HCT116 (cell line): ENCODE results near the gene NFKB1. TPM values are rescaled to one million over a fixed set of nuclear protein-coding genes. Genes with fewer than 3 reads are reported as not detected.

Source experiments
- ATAC-seq: fragments of 200-7000 bp; cut with Tn5 transposase; 2 replicates; pipeline ENCODE4 v1.9.1; 2020; ENCODE audit warnings: mild to moderate bottlenecking, moderate library complexity
- BruUV-seq: library from RNA; stranded (reverse); fragments of 400-500 nt; replicated peaks from 2 replicates; lab custom pipeline; 2021; lab: Mats Ljungman, UMichigan
- CTCF ChIA-PET: fragments of 300-600 bp; sonication (Branson Sonifier 250); formaldehyde crosslinking; loops from one replicate; lab custom pipeline; 2021; ENCODE audit warnings: antibody characterized with exemption; lab: Charles Lee
- POLR2A ChIA-PET: fragments of 300-600, 350-600 bp; sonication (Branson Sonifier 250); formaldehyde crosslinking; loops from one replicate; lab custom pipeline; 2021; ENCODE audit warnings: antibody characterized with exemption; lab: Charles Lee
- RAD21 ChIA-PET, 2 experiments: fragments of 300-600 bp; sonication (Branson Sonifier 250); formaldehyde crosslinking; loops; one replicate each; lab custom pipeline; 2023; ENCODE audit warnings: low total read pairs in 2 of 2; ENCODE audit not compliant: uncharacterized antibody in 2 of 2, unreplicated experiment in 2 of 2, low non-redundant PET in 1 of 2; lab: Charles Lee
- DNase-seq: peaks from one replicate; pipeline ENCODE4 v3.0.0-alpha.2; 2010; ENCODE audit warnings: low read depth, low spot score
- H2AFZ ChIP-seq: fragments of 200-600 bp; shearing (Covaris generic), sonication (generic); 2 replicates; pipeline ENCODE4 v1.6.1; 2017; ENCODE audit warnings: low read depth, mixed run types, mixed read lengths, antibody characterized with exemption, low read length; ENCODE audit not compliant: poor library complexity, severe bottlenecking
- H3K27ac ChIP-seq: 2 replicates; pipeline ENCODE4 v1.5.1; 2012; ENCODE audit warnings: low read depth, low read length
- H3K27me3 ChIP-seq: fragments of 200-600 bp; sonication (generic); 2 replicates; pipeline ENCODE4 v1.6.1; 2016; ENCODE audit warnings: mixed run types, low read length, mixed read lengths; ENCODE audit not compliant: insufficient read depth
- H3K36me3 ChIP-seq, 2 experiments: fragments of 200-500 bp in 1 of 2; fragments of 200-600 bp in 1 of 2; sonication (Bioruptor generic) in 1 of 2; sonication (generic) in 1 of 2; 2 replicates each; pipeline versions ENCODE4 v1.5.1 to v1.6.1; 2014 to 2016; ENCODE audit warnings: low read length in 2 of 2, inconsistent platforms in 1 of 2, mixed read lengths in 1 of 2, mixed run types in 1 of 2; ENCODE audit not compliant: insufficient read depth in 2 of 2, control insufficient read depth in 1 of 2
- H3K4me1 ChIP-seq, 2 experiments: fragments of 200-600 bp in 1 of 2; sonication (generic) in 1 of 2; 2 replicates each; pipeline versions ENCODE4 v1.5.1 to v1.6.1; 2012 to 2017; ENCODE audit warnings: low read length in 2 of 2, inconsistent platforms in 1 of 2, mild to moderate bottlenecking in 1 of 2, mixed read lengths in 1 of 2, mixed run types in 1 of 2, moderate library complexity in 1 of 2; ENCODE audit not compliant: insufficient read depth in 2 of 2, control insufficient read depth in 1 of 2
- H3K4me2 ChIP-seq: fragments of 200-600 bp; sonication (generic); 2 replicates; pipeline ENCODE4 v1.6.1; 2017; ENCODE audit warnings: mixed run types, low read length, mixed read lengths
- H3K4me3 ChIP-seq, 2 experiments: fragments of 200-600 bp in 1 of 2; sonication (generic) in 1 of 2; replicated peaks in 1 of 2; 2 replicates each; pipeline ENCODE4 v1.5.1; 2011 to 2016; ENCODE audit warnings: low read length in 2 of 2, control low read depth in 1 of 2, low read depth in 1 of 2, mild to moderate bottlenecking in 1 of 2, mixed read lengths in 1 of 2, mixed run types in 1 of 2
- H3K79me2 ChIP-seq: fragments of 200-600 bp; sonication (generic); 2 replicates; pipeline ENCODE4 v1.6.1; 2017; ENCODE audit warnings: mild to moderate bottlenecking, mixed run types, low read length, moderate library complexity, mixed read lengths; ENCODE audit not compliant: insufficient read depth
- H3K9ac ChIP-seq: fragments of 200-600 bp; sonication (generic); 2 replicates; pipeline ENCODE4 v1.6.1; 2016; ENCODE audit warnings: low read length, mixed read lengths
- H3K9me2 ChIP-seq: fragments of 200-600 bp; sonication (generic), shearing (Covaris generic); 2 replicates; pipeline ENCODE4 v1.6.1; 2017; ENCODE audit warnings: mixed run types, mild to moderate bottlenecking, moderate library complexity; ENCODE audit not compliant: insufficient read depth
- H3K9me3 ChIP-seq, 2 experiments: fragments of 200-500 bp in 1 of 2; fragments of 200-600 bp in 1 of 2; sonication (Bioruptor generic) in 1 of 2; sonication (generic) in 1 of 2; 2 replicates each; pipeline ENCODE4 v1.6.1; 2014 to 2017; ENCODE audit warnings: low read length in 2 of 2, mixed read lengths in 2 of 2, inconsistent platforms in 1 of 2, low read depth in 1 of 2, mild to moderate bottlenecking in 1 of 2, mixed run types in 1 of 2, moderate library complexity in 1 of 2; ENCODE audit not compliant: control insufficient read depth in 1 of 2, insufficient read depth in 1 of 2
- H4K20me1 ChIP-seq: fragments of 200-600 bp; sonication (generic), shearing (Covaris generic); 2 replicates; pipeline ENCODE4 v1.6.1; 2017; ENCODE audit warnings: mixed run types, mild to moderate bottlenecking, moderate library complexity; ENCODE audit not compliant: insufficient read depth
- CBX3 ChIP-seq: IDR thresholded peaks from 2 replicates; pipeline ENCODE4 v1.6.1; 2012; ENCODE audit warnings: low read depth
- CEBPB ChIP-seq: IDR thresholded peaks from 2 replicates; pipeline ENCODE4 v1.6.1; 2012; ENCODE audit warnings: low read depth
- CTCF ChIP-seq, 3 experiments: fragments of 200-600 bp in 1 of 3; sonication (generic) in 1 of 3; IDR thresholded peaks in 2 of 3; conservative IDR thresholded peaks in 1 of 3; 2 replicates each; pipeline ENCODE4 v1.5.1; 2012 to 2017; ENCODE audit warnings: low read depth in 2 of 3, low read length in 2 of 3, antibody characterized with exemption in 1 of 3, borderline replicate concordance in 1 of 3, control low read depth in 1 of 3, mild to moderate bottlenecking in 1 of 3, mixed read lengths in 1 of 3, mixed run types in 1 of 3, moderate library complexity in 1 of 3; ENCODE audit not compliant: insufficient read depth in 1 of 3
- EZH2phosphoT487 ChIP-seq: fragments of 200-600 bp; IDR thresholded peaks from 2 replicates; pipeline ENCODE4 v1.6.1; 2018; ENCODE audit warnings: antibody characterized with exemption, borderline replicate concordance
- FOSL1 ChIP-seq: IDR thresholded peaks from 2 replicates; pipeline ENCODE4 v1.6.1; 2012; ENCODE audit warnings: low read depth
- JUND ChIP-seq: IDR thresholded peaks from 2 replicates; pipeline ENCODE4 v1.6.1; 2012
- MAX ChIP-seq: IDR thresholded peaks from 2 replicates; pipeline ENCODE4 v1.6.1; 2012
- POLR2A ChIP-seq: IDR thresholded peaks from 2 replicates; pipeline ENCODE4 v1.7.0; 2011; ENCODE audit warnings: borderline replicate concordance; ENCODE audit not compliant: insufficient read depth, insufficient read length; ENCODE audit errors: extremely low read depth
- POLR2AphosphoS5 ChIP-seq: IDR thresholded peaks from 2 replicates; pipeline ENCODE4 v1.6.1; 2011; ENCODE audit warnings: mild to moderate bottlenecking, low read depth, low read length, moderate library complexity
- RAD21 ChIP-seq: IDR thresholded peaks from 2 replicates; pipeline ENCODE4 v1.6.1; 2012; ENCODE audit warnings: low read depth, mild to moderate bottlenecking
- SRF ChIP-seq: IDR thresholded peaks from 2 replicates; pipeline ENCODE4 v1.6.1; 2012; ENCODE audit warnings: low read depth
- TCF7L2 ChIP-seq: IDR thresholded peaks from 2 replicates; pipeline ENCODE4 v1.7.0; 2011; ENCODE audit warnings: borderline replicate concordance, inconsistent platforms; ENCODE audit not compliant: insufficient read depth, insufficient read length; ENCODE audit errors: extremely low read depth
- ZBTB33 ChIP-seq: IDR thresholded peaks from 2 replicates; pipeline ENCODE4 v1.6.1; 2011; ENCODE audit warnings: mild to moderate bottlenecking, low read length, moderate library complexity; ENCODE audit not compliant: insufficient replicate concordance; ENCODE audit errors: extremely low read depth
- intact Hi-C: fragments of 100-400 bp; cut with micrococcal nuclease; formaldehyde crosslinking; loops from 2 replicates; pipeline ENCODE4 v1.10.0; 2022
- total RNA-seq: library from RNA; stranded (reverse); gene quantifications from one replicate; pipeline ENCODE4 v1.2.1, GENCODE V29; 2021; ENCODE audit not compliant: unreplicated experiment

NFKB1 gene
- total RNA-seq, 1 experiment from 2014 or later, result 29.4 TPM

- H3K9ac ChIP-seq, result no peak overlapping the region
- DNase-seq (peak; percentile 28), ATAC-seq (peak; percentile 31)
- no peaks in the 10 kb centered on the region for H3K9me3 ChIP-seq
- no peak overlapping the region for H3K4me2 ChIP-seq
- H3K27me3 ChIP-seq, result no peaks in the 10 kb centered on the region
- no peak overlapping the region for H3K4me3 ChIP-seq
- H3K4me1 ChIP-seq, result peaks cover 17 to 42% of the 10 kb centered on the region in 2 experiments
- no peaks in the 10 kb centered on the region for H3K36me3 ChIP-seq
- intact Hi-C loops, result loop anchor here (5.0 to 10.0 kb wide), 3 partner anchors 176 to 1311 kb away; no protein-coding TSS in a partner anchor
- RAD21 ChIA-PET, result interaction anchor here in 1 of 2 experiments (1.0 to 1.1 kb wide), 2 partner anchors 204 to 385 kb away, joined by 3 read pairs; partner anchors contain the start of gene UBE2D3
- no peaks in the 10 kb centered on the region for H4K20me1 ChIP-seq
- TF ChIP-seq RAD21 (peak; percentile 84), CTCF (IDR thresholded peaks at IDR 0.05 in 2 of 3, conservative IDR thresholded peaks at IDR 0.05 in 1 of 3; ENCODE audit: borderline replicate concordance in 1 of 3, insufficient read depth in 1 of 3, low read depth in 2 of 3, low read length in 2 of 3) (peak; percentile 49 to 52 (median 49); a peak in 5 of 6 replicates), SRF (no peak)
- no peaks in the 10 kb centered on the region for H3K79me2 ChIP-seq
- POLR2A ChIA-PET, result no interaction called here
- BruUV-seq, result no TSS peak
- no peak overlapping the region for H3K27ac ChIP-seq
- peak overlapping the region; percentile 13 for H2AFZ ChIP-seq
- CTCF ChIA-PET, result interaction anchor here (1.8 to 2.1 kb wide), 2 partner anchors 384 to 386 kb away, joined by 9 to 12 read pairs; no protein-coding TSS in a partner anchor
- no peaks in the 10 kb centered on the region for H3K9me2 ChIP-seq
Observed at GRCh38 chr4:102623622-102624021, 122.5 kb downstream of the NFKB1 start.

DNA sequence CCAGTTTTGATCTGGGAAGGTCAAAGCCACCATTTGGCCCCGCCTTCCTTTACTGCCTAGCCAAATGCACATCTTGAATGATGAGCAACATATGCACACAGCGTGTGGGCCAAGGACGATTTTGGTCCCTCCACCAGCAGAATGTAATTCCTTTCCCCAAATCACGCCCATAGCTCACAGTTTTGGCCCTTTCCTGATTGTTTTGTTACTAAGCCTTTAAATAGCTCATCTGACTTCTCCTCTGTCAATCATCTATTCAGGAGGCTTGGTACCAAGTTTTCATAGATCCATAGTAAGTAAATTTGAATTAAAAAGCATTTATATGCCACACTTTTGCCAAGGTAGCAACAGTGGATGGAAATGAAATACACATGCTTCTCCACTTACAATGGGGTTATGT lies 123.3 kb downstream of the NFKB1 start:
- Histone ChIP-seq H2AFZ (no peak overlapping the region), H3K9ac (no peak overlapping the region), H3K9me2 (no peaks in the 10 kb centered on the region), H3K27ac (no peak overlapping the region), H3K9me3 (no peaks in the 10 kb centered on the region), H3K79me2 (no peaks in the 10 kb centered on the region), H3K4me3 (no peak overlapping the region), H4K20me1 (no peaks in the 10 kb centered on the region), H3K36me3 (no peaks in the 10 kb centered on the region), H3K4me1 (peaks cover 16 to 38% of the 10 kb centered on the region in 2 experiments), H3K27me3 (no peaks in the 10 kb centered on the region), H3K4me2 (no peak overlapping the region)
- no TSS peak for BruUV-seq
- POLR2A ChIA-PET, result no interaction called here
- ATAC-seq (no peak), DNase-seq (no peak)
- CTCF ChIA-PET, result no interaction called here
- intact Hi-C loops, result loop anchor here (5.0 to 10.0 kb wide), 3 partner anchors 177 to 1310 kb away; no protein-coding TSS in a partner anchor
- RAD21 ChIA-PET, result interaction anchor here in 1 of 2 experiments (1.1 kb wide), 1 partner anchor 203 kb away, joined by 3 read pairs; the partner anchor contains the start of gene UBE2D3
- TF ChIP-seq POLR2A (no peak), CBX3 (no peak), CEBPB (no peak), JUND (no peak), POLR2AphosphoS5 (no peak), EZH2phosphoT487 (no peak), FOSL1 (no peak), ZBTB33 (no peak), TCF7L2 (no peak), MAX (no peak), RAD21 (no peak)
